Kasumi-1 (cell line): ENCODE data around the gene GPR55.

Experiments
- DNase-seq, 2 experiments: peaks; one replicate each; lab custom pipeline; 2025; lab: John Stamatoyannopoulos, UW

Gene GPR55

GRCh38 chr2:230919240-230919639, 5.8 kb downstream of the GPR55 start:
- DNase-seq: no peak

DNA sequence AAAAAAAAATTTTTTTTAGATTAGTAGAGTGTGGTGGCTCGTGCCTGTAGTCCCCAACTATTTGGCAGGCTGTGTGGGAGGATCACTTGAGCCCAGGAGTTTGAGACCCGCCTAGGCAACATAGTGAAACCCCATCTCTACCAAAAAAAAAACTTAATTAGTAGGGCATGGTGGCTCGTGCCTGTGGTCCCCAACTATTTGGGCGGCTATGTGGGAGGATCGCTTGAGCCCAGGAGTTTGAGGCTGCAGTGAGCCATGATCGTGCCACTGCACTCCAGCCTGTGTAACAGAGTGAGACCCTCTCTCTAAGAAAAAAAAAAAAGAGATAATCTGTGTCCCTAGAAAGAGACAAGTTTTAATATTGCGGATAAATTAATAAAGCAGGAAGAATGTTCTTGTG, 8.8 kb downstream of the GPR55 start:
- no peak for DNase-seq

- DNase-seq: no peak
Observed at GRCh38 chr2:230915319-230915718, 9.7 kb downstream of the GPR55 start.

GRCh38 chr2:230914886-230915285, 10.2 kb downstream of the GPR55 start:
- no peak for DNase-seq

GRCh38 chr2:230913406-230914143, 11.5 kb downstream of the GPR55 start:
- peak; percentile 74 to 75 for DNase-seq

- no peak for DNase-seq
Observed at GRCh38 chr2:230912724-230913123, 12.3 kb downstream of the GPR55 start.

GRCh38 chr2:230912046-230912445, 13.0 kb downstream of the GPR55 start:
- no peak for DNase-seq

DNA sequence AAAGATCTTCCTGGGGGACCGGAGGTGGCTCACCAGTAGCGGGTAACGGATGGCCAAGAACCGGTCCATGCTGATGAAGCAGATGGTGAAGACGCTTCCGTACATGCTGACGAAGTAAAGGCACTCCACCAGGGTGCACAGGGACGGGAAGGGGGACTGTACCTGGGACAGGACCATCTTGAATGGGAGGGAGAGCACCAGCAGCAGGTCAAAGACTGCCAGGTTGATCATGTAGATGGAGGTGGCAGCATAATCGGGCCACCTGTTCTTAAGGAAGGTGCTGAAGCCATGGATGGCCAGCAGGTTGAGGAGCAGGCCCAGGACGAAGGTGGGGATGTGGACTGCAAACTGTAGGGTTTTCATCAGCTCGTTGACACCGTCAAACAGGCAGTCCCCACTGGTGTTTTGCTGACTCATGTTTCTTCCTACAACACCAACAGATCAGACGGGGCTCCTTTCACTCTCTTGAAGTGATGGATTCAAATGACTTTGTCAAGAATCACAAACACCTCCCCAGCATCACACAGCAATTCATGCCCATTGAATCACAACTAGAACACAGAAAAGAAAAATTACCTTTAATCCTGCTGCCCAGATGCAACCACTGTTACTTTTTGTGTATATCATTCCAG, 14.4 kb downstream of the GPR55 start:
- DNase-seq: no peak

DNA sequence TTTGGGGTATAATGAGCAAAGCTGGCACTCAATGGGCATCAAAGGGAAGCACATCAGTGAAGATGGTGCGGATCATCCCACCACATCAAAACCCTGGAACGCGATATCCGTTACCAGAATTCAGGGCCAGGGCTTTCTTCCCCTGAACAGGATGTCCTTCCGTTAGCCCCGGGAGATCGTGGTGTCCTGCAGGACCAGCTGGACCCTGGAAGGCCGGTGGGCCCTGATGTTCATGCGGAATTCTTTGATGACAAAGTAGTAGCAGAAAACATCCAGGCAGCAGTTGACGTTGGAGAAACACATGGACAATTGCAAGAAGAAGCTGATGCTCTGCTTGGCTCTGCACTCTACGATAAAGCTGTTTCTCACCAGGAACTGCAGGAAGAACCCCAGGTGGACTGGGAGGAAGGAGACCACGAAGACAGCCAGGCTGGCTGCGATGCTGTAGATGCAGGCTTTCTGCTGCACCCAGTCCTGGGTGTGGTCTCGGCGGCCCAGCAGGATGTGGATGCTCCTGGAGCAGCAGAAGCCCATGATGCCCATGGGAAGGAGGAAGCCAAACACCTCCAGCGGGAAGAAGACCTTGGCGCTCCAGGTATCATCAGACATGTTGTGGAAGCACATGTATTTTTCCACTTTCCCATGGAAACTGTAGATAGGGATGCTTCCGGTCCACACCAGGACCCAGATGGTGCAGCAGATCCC, 15.0 kb downstream of the GPR55 start:
- DNase-seq: no peak

DNA sequence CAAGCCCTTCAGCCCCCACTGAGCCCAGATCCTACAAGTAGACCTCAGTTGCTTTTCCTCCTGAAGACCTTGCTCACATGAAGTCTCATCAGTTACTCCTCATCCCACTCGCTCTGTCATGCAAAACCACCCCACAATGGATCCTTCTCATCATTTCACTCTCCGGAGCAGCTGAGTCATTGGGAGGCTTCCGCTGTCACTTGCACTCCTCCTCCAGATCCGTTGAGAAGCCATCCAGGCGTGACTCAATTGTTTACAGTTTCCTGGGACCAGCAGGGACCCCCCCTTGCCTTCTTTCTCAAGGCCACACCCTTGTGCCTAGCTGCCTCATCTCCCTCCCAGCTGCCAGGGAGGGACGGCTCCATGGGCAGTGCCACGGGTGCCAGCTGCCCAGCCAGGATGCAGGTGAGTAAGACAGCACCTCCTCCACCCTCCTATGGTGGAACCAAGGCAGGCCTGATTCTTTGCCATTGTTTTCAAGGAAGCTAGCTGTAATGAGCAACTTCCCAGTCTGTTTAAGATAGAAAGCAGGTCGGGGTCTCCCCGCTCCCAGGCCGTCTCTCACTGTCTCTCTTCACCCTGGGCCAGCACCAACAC, 16.3 kb downstream of the GPR55 start:
- DNase-seq: peak; percentile 66 to 68

GRCh38 chr2:230908092-230908594, 16.9 kb downstream of the GPR55 start:
- DNase-seq: no peak

- no peak for DNase-seq
Observed at GRCh38 chr2:230907361-230908091, 17.5 kb downstream of the GPR55 start.

- no peak for DNase-seq
Observed at GRCh38 chr2:230906471-230907230, 18.4 kb downstream of the GPR55 start.

- no peak for DNase-seq
Observed at GRCh38 chr2:230905448-230906421, 19.3 kb downstream of the GPR55 start.

DNA sequence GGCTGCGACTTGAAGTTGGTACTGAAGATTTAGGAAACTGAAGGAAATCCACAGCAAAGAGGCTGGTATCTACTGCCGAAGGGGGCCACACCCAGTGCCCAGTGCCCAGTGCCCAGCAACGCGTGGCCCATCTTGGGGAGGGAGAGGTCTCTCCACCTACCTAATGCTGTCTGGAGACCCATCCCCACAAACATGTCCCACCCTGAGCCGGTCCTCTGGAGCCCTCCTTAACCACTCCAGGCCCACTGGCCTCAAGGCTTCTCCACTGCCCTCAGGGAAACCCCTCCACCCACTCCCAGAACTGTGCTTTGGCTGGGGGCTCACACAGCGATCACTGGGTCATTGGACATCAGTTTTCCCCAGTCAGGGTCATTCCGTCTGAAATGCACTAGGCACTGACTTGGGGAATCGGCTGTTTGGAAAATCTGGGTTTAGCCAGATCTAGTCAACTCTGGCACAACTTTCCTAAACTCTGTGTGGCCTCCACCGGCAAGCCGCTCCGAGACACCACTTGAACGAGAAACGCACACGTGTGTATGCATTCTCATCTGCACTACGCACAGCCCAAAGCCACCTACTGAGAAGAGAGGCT, 20.1 kb downstream of the GPR55 start:
- no peak for DNase-seq

GRCh38 chr2:230903231-230904150, 21.6 kb downstream of the GPR55 start:
- DNase-seq: no peak

DNA sequence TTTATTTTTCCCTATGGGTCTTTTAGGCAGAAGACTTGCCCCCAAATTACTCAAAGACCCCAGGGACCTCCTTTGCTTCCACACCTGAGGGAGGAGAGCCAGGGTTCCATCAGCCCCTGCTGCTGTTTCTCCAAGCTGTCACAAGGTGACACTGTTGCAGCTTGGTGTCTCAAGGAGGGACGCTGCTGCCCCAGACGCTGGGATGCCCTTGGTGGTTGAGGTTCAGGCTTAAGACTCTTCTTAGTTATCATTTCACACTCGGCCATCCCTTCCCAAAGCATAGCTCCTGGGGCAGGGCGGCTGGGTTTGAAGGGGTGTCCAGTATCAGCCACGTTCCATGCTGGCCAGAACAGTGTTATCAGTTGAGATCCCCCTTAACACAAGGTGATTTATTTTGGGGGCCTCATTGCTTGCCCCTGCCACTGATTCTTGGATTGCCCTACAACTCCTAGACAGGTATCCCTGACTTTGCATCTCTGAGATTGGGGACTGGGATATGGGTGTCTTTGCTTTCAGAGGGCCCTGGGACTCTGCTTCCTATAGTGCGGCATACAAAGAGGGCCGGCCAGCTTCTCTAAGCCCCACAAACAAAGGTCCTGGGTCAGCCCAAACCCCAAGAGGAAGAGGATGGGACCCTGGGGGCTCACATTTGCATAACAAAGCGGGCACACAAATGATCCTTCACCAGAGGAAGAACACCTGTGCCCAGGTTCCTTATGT, 22.7 kb downstream of the GPR55 start:
- DNase-seq: peak; percentile 24 to 53

DNA sequence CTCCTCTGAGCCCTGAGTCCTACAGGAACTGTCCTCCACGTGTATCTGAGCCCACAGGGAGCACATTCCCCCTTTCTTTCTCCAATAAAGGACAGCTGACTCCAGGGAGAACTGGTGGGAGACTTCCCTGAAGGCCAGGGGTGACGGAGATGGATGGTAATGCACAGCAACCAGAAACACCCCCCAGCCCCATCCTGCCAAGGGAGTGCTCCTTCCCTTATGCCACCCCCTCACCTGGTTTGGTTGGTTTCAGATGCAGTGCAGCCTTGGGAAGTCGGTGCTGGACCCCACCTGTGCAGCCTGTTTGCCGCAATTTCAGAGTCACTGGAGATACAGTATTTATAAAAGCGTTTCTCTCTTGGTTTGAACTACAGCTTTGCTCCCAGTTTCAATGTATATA, 24.0 kb downstream of the GPR55 start:
- DNase-seq: no peak
